Activated CD4-positive, alpha-beta memory T cell treated with anti-CD3 and anti-CD28 coated beads for 36 hours (primary cell): Measurements from ENCODE around the gene SUPT3H. TPM values are rescaled to one million over a fixed set of nuclear protein-coding genes. Genes with fewer than 3 reads are reported as not detected.

Source experiments
- CTCF ChIA-PET: fragments of 350-600 bp; sonication (Branson Sonifier 250); formaldehyde crosslinking; loops from one replicate; lab custom pipeline; 2021; ENCODE audit warnings: antibody characterized with exemption, inconsistent platforms; lab: Charles Lee
- POLR2A ChIA-PET: fragments of 350-600 bp; sonication (Branson Sonifier 250); formaldehyde crosslinking; loops from one replicate; lab custom pipeline; 2021; ENCODE audit warnings: antibody characterized with exemption; lab: Charles Lee
- DNase-seq: peaks from one replicate; pipeline ENCODE4 v3.0.0-alpha.2; 2020
- H3K27ac Mint-ChIP-seq: one replicate; pipeline ENCODE4 v1.8.0; 2021; ENCODE audit warnings: mixed read lengths
- H3K27me3 Mint-ChIP-seq: one replicate; pipeline ENCODE4 v1.8.0; 2021; ENCODE audit warnings: mixed read lengths
- H3K36me3 Mint-ChIP-seq: one replicate; pipeline ENCODE4 v1.8.0; 2021; ENCODE audit warnings: mixed read lengths
- H3K4me1 Mint-ChIP-seq: one replicate; pipeline ENCODE4 v1.8.0; 2021; ENCODE audit warnings: low read depth, mixed read lengths
- H3K4me3 Mint-ChIP-seq: one replicate; pipeline ENCODE4 v1.8.0; 2021; ENCODE audit warnings: mild to moderate bottlenecking, mixed read lengths
- H3K9me3 Mint-ChIP-seq: one replicate; pipeline ENCODE4 v1.8.0; 2021; ENCODE audit warnings: mixed read lengths
- intact Hi-C: fragments of 100-400 bp; cut with micrococcal nuclease; formaldehyde crosslinking; loops from one replicate; pipeline ENCODE4 v1.15.1; 2023
- total RNA-seq, 2 experiments: library from RNA; stranded (reverse); gene quantifications; one replicate each; pipeline ENCODE4 v1.2.3, GENCODE V29; 2021

SUPT3H gene
- total RNA-seq, 2 experiments from 2014 or later: 17.4 to 18.2 TPM

- Mint-ChIP-seq H3K27me3 (no peaks in the 10 kb centered on the region), H3K27ac (no peak overlapping the region), H3K36me3 (no peaks in the 10 kb centered on the region), H3K9me3 (no peaks in the 10 kb centered on the region), H3K4me1 (peaks cover 19% of the 10 kb centered on the region), H3K4me3 (no peak overlapping the region)
- POLR2A ChIA-PET: no interaction called here
- intact Hi-C loops: no loop called here
- DNase-seq: no peak
- CTCF ChIA-PET: no interaction called here
Observed at GRCh38 chr6:44854712-44855443, 522.9 kb downstream of the SUPT3H start.

- H3K4me3 Mint-ChIP-seq: no peak overlapping the region
- H3K27ac Mint-ChIP-seq: no peak overlapping the region
- CTCF ChIA-PET: no interaction called here
- no peaks in the 10 kb centered on the region for H3K36me3 Mint-ChIP-seq
- POLR2A ChIA-PET: no interaction called here
- DNase-seq: no peak
- intact Hi-C loops: no loop called here
- H3K9me3 Mint-ChIP-seq: no peaks in the 10 kb centered on the region
- peaks cover 13% of the 10 kb centered on the region for H3K4me1 Mint-ChIP-seq
- H3K27me3 Mint-ChIP-seq: no peaks in the 10 kb centered on the region
Observed at GRCh38 chr6:44851176-44851575, 526.6 kb downstream of the SUPT3H start.

GRCh38 chr6:44850312-44850711 lies 527.4 kb downstream of the SUPT3H start:
- no peak for DNase-seq
- Mint-ChIP-seq H3K9me3 (no peaks in the 10 kb centered on the region), H3K27ac (no peak overlapping the region), H3K4me1 (peaks cover 5% of the 10 kb centered on the region), H3K36me3 (no peaks in the 10 kb centered on the region), H3K4me3 (no peak overlapping the region), H3K27me3 (no peaks in the 10 kb centered on the region)
- CTCF ChIA-PET: no interaction called here
- intact Hi-C loops: no loop called here
- POLR2A ChIA-PET: no interaction called here

GRCh38 chr6:44849806-44850205 lies 527.9 kb downstream of the SUPT3H start:
- no peak for DNase-seq
- ChIA-PET POLR2A (no interaction called here), CTCF (no interaction called here)
- intact Hi-C loops: no loop called here
- H3K27ac Mint-ChIP-seq: no peak overlapping the region
- no peak overlapping the region for H3K4me3 Mint-ChIP-seq
- no peaks in the 10 kb centered on the region for H3K9me3 Mint-ChIP-seq
- H3K27me3 Mint-ChIP-seq: no peaks in the 10 kb centered on the region
- H3K4me1 Mint-ChIP-seq: peaks cover 2% of the 10 kb centered on the region
- H3K36me3 Mint-ChIP-seq: no peaks in the 10 kb centered on the region

GRCh38 chr6:44843734-44844133 lies 534.0 kb downstream of the SUPT3H start:
- intact Hi-C loops: no loop called here
- CTCF ChIA-PET: no interaction called here
- Mint-ChIP-seq H3K36me3 (no peaks in the 10 kb centered on the region), H3K27ac (no peak overlapping the region), H3K9me3 (no peaks in the 10 kb centered on the region), H3K27me3 (no peaks in the 10 kb centered on the region), H3K4me3 (no peak overlapping the region), H3K4me1 (no peaks in the 10 kb centered on the region)
- DNase-seq: no peak
- POLR2A ChIA-PET: no interaction called here

GRCh38 chr6:44842616-44843015 lies 535.1 kb downstream of the SUPT3H start:
- ChIA-PET POLR2A (no interaction called here), CTCF (no interaction called here)
- intact Hi-C loops: no loop called here
- no peak for DNase-seq
- no peaks in the 10 kb centered on the region for H3K4me1 Mint-ChIP-seq
- no peak overlapping the region for H3K27ac Mint-ChIP-seq
- no peaks in the 10 kb centered on the region for H3K9me3 Mint-ChIP-seq
- peaks cover 2% of the 10 kb centered on the region for H3K36me3 Mint-ChIP-seq
- H3K27me3 Mint-ChIP-seq: no peaks in the 10 kb centered on the region
- no peak overlapping the region for H3K4me3 Mint-ChIP-seq

- Mint-ChIP-seq H3K36me3 (peaks cover 2% of the 10 kb centered on the region), H3K27ac (no peak overlapping the region), H3K27me3 (no peaks in the 10 kb centered on the region), H3K4me1 (no peaks in the 10 kb centered on the region), H3K4me3 (no peak overlapping the region), H3K9me3 (no peaks in the 10 kb centered on the region)
- intact Hi-C loops: no loop called here
- no peak for DNase-seq
- ChIA-PET POLR2A (no interaction called here), CTCF (no interaction called here)
Observed at GRCh38 chr6:44841829-44842228, 535.9 kb downstream of the SUPT3H start.

- intact Hi-C loops: no loop called here
Observed at GRCh38 chr6:44837741-44838140, 540.0 kb downstream of the SUPT3H start.

GRCh38 chr6:44837255-44837654 lies 540.5 kb downstream of the SUPT3H start:
- intact Hi-C loops: no loop called here
- no peak overlapping the region for H3K4me3 Mint-ChIP-seq
- no peak overlapping the region for H3K27ac Mint-ChIP-seq
- peaks cover 2% of the 10 kb centered on the region for H3K36me3 Mint-ChIP-seq
- POLR2A ChIA-PET: no interaction called here
- DNase-seq: no peak
- H3K9me3 Mint-ChIP-seq: no peaks in the 10 kb centered on the region
- CTCF ChIA-PET: no interaction called here
- H3K4me1 Mint-ChIP-seq: peaks cover 6% of the 10 kb centered on the region
- H3K27me3 Mint-ChIP-seq: no peaks in the 10 kb centered on the region

More at GRCh38 chr6:44837741-44838140, 540.0 kb downstream of the SUPT3H start:
- Mint-ChIP-seq H3K9me3 (no peaks in the 10 kb centered on the region), H3K4me3 (no peak overlapping the region), H3K4me1 (peaks cover 6% of the 10 kb centered on the region), H3K36me3 (peaks cover 2% of the 10 kb centered on the region), H3K27me3 (no peaks in the 10 kb centered on the region), H3K27ac (no peak overlapping the region)
- ChIA-PET CTCF (no interaction called here), POLR2A (no interaction called here)
- DNase-seq: no peak

- POLR2A ChIA-PET: no interaction called here
- DNase-seq: no peak
- intact Hi-C loops: no loop called here
- Mint-ChIP-seq H3K4me1 (peaks cover 31% of the 10 kb centered on the region), H3K9me3 (no peaks in the 10 kb centered on the region), H3K27ac (no peak overlapping the region), H3K4me3 (no peak overlapping the region), H3K36me3 (peaks cover 5% of the 10 kb centered on the region), H3K27me3 (no peaks in the 10 kb centered on the region)
- CTCF ChIA-PET: no interaction called here
Observed at GRCh38 chr6:44833248-44833647, 544.5 kb downstream of the SUPT3H start.

- peaks cover 31% of the 10 kb centered on the region for H3K4me1 Mint-ChIP-seq
- H3K27ac Mint-ChIP-seq: no peak overlapping the region
- no peaks in the 10 kb centered on the region for H3K9me3 Mint-ChIP-seq
- no peaks in the 10 kb centered on the region for H3K27me3 Mint-ChIP-seq
- ChIA-PET POLR2A (no interaction called here), CTCF (no interaction called here)
- intact Hi-C loops: no loop called here
- DNase-seq: no peak
- H3K4me3 Mint-ChIP-seq: no peak overlapping the region
- H3K36me3 Mint-ChIP-seq: peaks cover 4% of the 10 kb centered on the region
Observed at GRCh38 chr6:44831002-44831610, 546.6 kb downstream of the SUPT3H start.

- no peaks in the 10 kb centered on the region for H3K27me3 Mint-ChIP-seq
- no peak for DNase-seq
- ChIA-PET POLR2A (no interaction called here), CTCF (no interaction called here)
- H3K27ac Mint-ChIP-seq: no peak overlapping the region
- peaks cover 31% of the 10 kb centered on the region for H3K4me1 Mint-ChIP-seq
- peaks cover 9% of the 10 kb centered on the region for H3K36me3 Mint-ChIP-seq
- no peaks in the 10 kb centered on the region for H3K9me3 Mint-ChIP-seq
- intact Hi-C loops: no loop called here
- no peak overlapping the region for H3K4me3 Mint-ChIP-seq
Observed at GRCh38 chr6:44829836-44830235, 547.9 kb downstream of the SUPT3H start.

GRCh38 chr6:44828780-44829179 lies 549.0 kb downstream of the SUPT3H start:
- H3K36me3 Mint-ChIP-seq: peaks cover 9% of the 10 kb centered on the region
- no peak overlapping the region for H3K27ac Mint-ChIP-seq
- H3K4me3 Mint-ChIP-seq: no peak overlapping the region
- H3K9me3 Mint-ChIP-seq: no peaks in the 10 kb centered on the region
- DNase-seq: no peak
- no peaks in the 10 kb centered on the region for H3K27me3 Mint-ChIP-seq
- intact Hi-C loops: no loop called here
- POLR2A ChIA-PET: no interaction called here
- H3K4me1 Mint-ChIP-seq: peaks cover 31% of the 10 kb centered on the region
- CTCF ChIA-PET: no interaction called here
